CD14-positive monocyte (primary cell): ENCODE results near the gene RAB40C. TPM values are rescaled to one million over a fixed set of nuclear protein-coding genes. Genes with fewer than 3 reads are reported as not detected.

Source experiments
- DNase-seq, 3 donors: peaks; one replicate each; pipeline ENCODE4 v3.0.0-alpha.2; 2011 to 2022
- H2AFZ ChIP-seq: 2 replicates; pipeline ENCODE4 v1.6.0; 2012; ENCODE audit warnings: mild to moderate bottlenecking, low read depth, low read length, inconsistent platforms; ENCODE audit not compliant: insufficient read depth, poor library complexity, severe bottlenecking
- H3K27ac ChIP-seq, 2 donors: 1 replicate in 1 of 2; 2 replicates in 1 of 2; pipeline ENCODE4 v1.5.1; 2012 to 2013; ENCODE audit warnings: low read length in 2 of 2, control low read depth in 1 of 2, inconsistent platforms in 1 of 2, low read depth in 1 of 2, mild to moderate bottlenecking in 1 of 2
- H3K27me3 ChIP-seq, 2 donors: one replicate each; pipeline versions ENCODE4 v1.6.0 to v1.6.1; 2011 to 2013; ENCODE audit warnings: low read length in 2 of 2; ENCODE audit not compliant: control insufficient read depth in 2 of 2, insufficient read depth in 2 of 2
- H3K36me3 ChIP-seq, 2 donors: replicated peaks in 1 of 2; 1 replicate in 1 of 2; 2 replicates in 1 of 2; pipeline versions ENCODE4 v1.5.1 to v1.6.1; 2012 to 2013; ENCODE audit warnings: low read length in 2 of 2, control low read depth in 1 of 2, inconsistent platforms in 1 of 2, mild to moderate bottlenecking in 1 of 2; ENCODE audit not compliant: insufficient read depth in 2 of 2, control insufficient read depth in 1 of 2
- H3K4me1 ChIP-seq, 2 donors: 1 replicate in 1 of 2; 2 replicates in 1 of 2; pipeline versions ENCODE4 v1.5.1 to v1.6.1; 2012 to 2013; ENCODE audit warnings: low read length in 2 of 2, control low read depth in 1 of 2, inconsistent platforms in 1 of 2, mild to moderate bottlenecking in 1 of 2, moderate library complexity in 1 of 2; ENCODE audit not compliant: insufficient read depth in 2 of 2, control insufficient read depth in 1 of 2
- H3K4me2 ChIP-seq: replicated peaks from 2 replicates; pipeline ENCODE3; 2012; ENCODE audit warnings: low read length, moderate library complexity, mild to moderate bottlenecking; ENCODE audit not compliant: poor library complexity, severe bottlenecking; ENCODE audit errors: extremely low read depth
- H3K4me3 ChIP-seq, 3 experiments: fragments of 200-600 bp in 1 of 3; sonication (generic) in 1 of 3; replicated peaks in 1 of 3; 1 replicate in 2 of 3; 2 replicates in 1 of 3; pipeline ENCODE4 v1.5.1; 2011 to 2013; ENCODE audit warnings: low read length in 3 of 3, mild to moderate bottlenecking in 3 of 3, control low read depth in 2 of 3, low read depth in 2 of 3, inconsistent platforms in 1 of 3, moderate library complexity in 1 of 3
- H3K79me2 ChIP-seq: 2 replicates; pipeline ENCODE4 v1.6.0; 2012; ENCODE audit warnings: mild to moderate bottlenecking, control low read depth, inconsistent platforms, low read length, moderate library complexity; ENCODE audit not compliant: insufficient read depth
- H3K9ac ChIP-seq: 2 replicates; pipeline ENCODE4 v1.6.0; 2017; ENCODE audit warnings: low read length, mild to moderate bottlenecking; ENCODE audit not compliant: insufficient read depth, poor library complexity, severe bottlenecking
- H3K9me3 ChIP-seq, 2 donors: replicated peaks in 1 of 2; 1 replicate in 1 of 2; 2 replicates in 1 of 2; pipeline versions ENCODE4 v1.5.1 to v1.6.1; 2012 to 2013; ENCODE audit warnings: low read length in 2 of 2, control low read depth in 1 of 2; ENCODE audit not compliant: control insufficient read depth in 1 of 2, insufficient read depth in 1 of 2
- H4K20me1 ChIP-seq: 2 replicates; pipeline ENCODE4 v1.6.0; 2012; ENCODE audit warnings: mild to moderate bottlenecking, low read length, control low read depth, moderate library complexity; ENCODE audit not compliant: insufficient read depth
- H3K27ac Mint-ChIP-seq, 7 donors: one replicate each; pipeline ENCODE4 v1.8.0; 2020; ENCODE audit warnings: mild to moderate bottlenecking in 7 of 7, mixed read lengths in 7 of 7, moderate library complexity in 6 of 7, inconsistent platforms in 2 of 7
- H3K27me3 Mint-ChIP-seq, 3 donors: one replicate each; pipeline ENCODE4 v1.8.0; 2021 to 2022; ENCODE audit warnings: low read depth in 3 of 3, mild to moderate bottlenecking in 3 of 3, mixed read lengths in 3 of 3, moderate library complexity in 3 of 3, inconsistent platforms in 1 of 3
- H3K36me3 Mint-ChIP-seq, 2 donors: one replicate each; pipeline ENCODE4 v1.8.0; 2020; ENCODE audit warnings: mixed read lengths in 2 of 2, inconsistent platforms in 1 of 2, mild to moderate bottlenecking in 1 of 2
- H3K4me1 Mint-ChIP-seq: one replicate; pipeline ENCODE4 v1.8.0; 2020; ENCODE audit warnings: mild to moderate bottlenecking, mixed read lengths
- H3K4me3 Mint-ChIP-seq, 2 donors: one replicate each; pipeline ENCODE4 v1.8.0; 2020; ENCODE audit warnings: mild to moderate bottlenecking in 2 of 2, mixed read lengths in 2 of 2, moderate library complexity in 1 of 2
- H3K9me3 Mint-ChIP-seq, 7 donors: one replicate each; pipeline ENCODE4 v1.8.0; 2020 to 2022; ENCODE audit warnings: mixed read lengths in 7 of 7, mild to moderate bottlenecking in 6 of 7, moderate library complexity in 6 of 7, inconsistent platforms in 2 of 7
- WGBS: methylation state at CpG from one replicate; pipeline ENCODE4 v1.1.5; 2013; ENCODE audit warnings: missing lambda C conversion rate; ENCODE audit not compliant: insufficient coverage; 5-methylcytosine and 5-hydroxymethylcytosine counted together
- intact Hi-C, 2 donors: fragments of 100-400 bp; cut with micrococcal nuclease; formaldehyde crosslinking; loops; one replicate each; pipeline versions ENCODE4 v1.15.0 to v1.15.1; 2023
- polyA plus RNA-seq, 3 donors: library from polyadenylated mRNA; depleted of rRNA in 1 of 3; unstranded in 2 of 3; stranded (reverse) in 1 of 3; fragments of 300-500 nt in 2 of 3; fragments of >200 nt in 1 of 3; fragmentation: Illumina TruSeq in 2 of 3; gene quantifications; 1 replicate in 2 of 3; 2 replicates in 1 of 3; pipeline ENCODE4 v1.2.3, GENCODE V29; 2012 to 2021
- TF ChIP-seq, protein P1 (sequence below): fragments of 200-600 bp; IDR thresholded peaks from one replicate; pipeline ENCODE4 v1.8.0; 2022; ENCODE audit warnings: antibody characterized with exemption, mild to moderate bottlenecking

The RAB40C gene
- polyA plus RNA-seq, 3 donors: 10.0 to 22.6 (median 10.9) TPM

- Mint-ChIP-seq H3K36me3 (peaks cover 7 to 13% of the 10 kb centered on the region in 2 donors), H3K4me3 (no peak overlapping the region), H3K4me1 (no peaks in the 10 kb centered on the region), H3K27me3 (peaks cover 11 to 23% (median 22%) of the 10 kb centered on the region in 3 donors), H3K9me3 (peaks cover 0 to under 1% (median 0%) of the 10 kb centered on the region in 7 donors), H3K27ac (no peak overlapping the region)
- intact Hi-C loops: no loop called here
- Histone ChIP-seq H3K4me1 (no peaks in the 10 kb centered on the region), H2AFZ (no peak overlapping the region), H3K4me2 (no peak overlapping the region), H3K79me2 (no peaks in the 10 kb centered on the region), H3K36me3 (peaks cover 21 to 46% of the 10 kb centered on the region in 2 donors), H3K27me3 (peaks cover 0 to 14% of the 10 kb centered on the region in 2 donors), H3K27ac (no peak overlapping the region), H3K9me3 (no peaks in the 10 kb centered on the region), H4K20me1 (no peaks in the 10 kb centered on the region), H3K9ac (no peak overlapping the region), H3K4me3 (no peak overlapping the region)
- WGBS: 98% methylated on average over 9 of the region's 11 CpGs
- no peak for DNase-seq
- TF ChIP-seq, protein P1, sequence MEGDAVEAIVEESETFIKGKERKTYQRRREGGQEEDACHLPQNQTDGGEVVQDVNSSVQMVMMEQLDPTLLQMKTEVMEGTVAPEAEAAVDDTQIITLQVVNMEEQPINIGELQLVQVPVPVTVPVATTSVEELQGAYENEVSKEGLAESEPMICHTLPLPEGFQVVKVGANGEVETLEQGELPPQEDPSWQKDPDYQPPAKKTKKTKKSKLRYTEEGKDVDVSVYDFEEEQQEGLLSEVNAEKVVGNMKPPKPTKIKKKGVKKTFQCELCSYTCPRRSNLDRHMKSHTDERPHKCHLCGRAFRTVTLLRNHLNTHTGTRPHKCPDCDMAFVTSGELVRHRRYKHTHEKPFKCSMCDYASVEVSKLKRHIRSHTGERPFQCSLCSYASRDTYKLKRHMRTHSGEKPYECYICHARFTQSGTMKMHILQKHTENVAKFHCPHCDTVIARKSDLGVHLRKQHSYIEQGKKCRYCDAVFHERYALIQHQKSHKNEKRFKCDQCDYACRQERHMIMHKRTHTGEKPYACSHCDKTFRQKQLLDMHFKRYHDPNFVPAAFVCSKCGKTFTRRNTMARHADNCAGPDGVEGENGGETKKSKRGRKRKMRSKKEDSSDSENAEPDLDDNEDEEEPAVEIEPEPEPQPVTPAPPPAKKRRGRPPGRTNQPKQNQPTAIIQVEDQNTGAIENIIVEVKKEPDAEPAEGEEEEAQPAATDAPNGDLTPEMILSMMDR: no peak
Measured at GRCh38 chr16:554297-554621, 35.6 kb upstream of the RAB40C start.

GRCh38 chr16:554640-555365, 35.1 kb upstream of the RAB40C start:
- Mint-ChIP-seq H3K27me3 (peaks cover 14 to 28% (median 25%) of the 10 kb centered on the region in 3 donors), H3K4me3 (no peak overlapping the region), H3K27ac (no peak overlapping the region), H3K4me1 (no peaks in the 10 kb centered on the region), H3K36me3 (peaks cover 7 to 13% of the 10 kb centered on the region in 2 donors), H3K9me3 (peaks cover 0 to 3% (median 0%) of the 10 kb centered on the region in 7 donors)
- Histone ChIP-seq H3K4me2 (no peak overlapping the region), H3K4me3 (no peak overlapping the region), H3K4me1 (no peaks in the 10 kb centered on the region), H3K9ac (no peak overlapping the region), H2AFZ (no peak overlapping the region), H4K20me1 (no peaks in the 10 kb centered on the region), H3K27ac (no peak overlapping the region), H3K9me3 (no peaks in the 10 kb centered on the region), H3K79me2 (no peaks in the 10 kb centered on the region), H3K27me3 (peaks cover 2 to 19% of the 10 kb centered on the region in 2 donors), H3K36me3 (peaks cover 18 to 41% of the 10 kb centered on the region in 2 donors)
- intact Hi-C loops: no loop called here
- WGBS: 85% methylated on average over 46 of the region's 54 CpGs
- TF ChIP-seq, protein P1: no peak
- no peak for DNase-seq
